Measurements from ENCODE around the gene IFRD1. TPM values are rescaled to one million over a fixed set of nuclear protein-coding genes. Genes with fewer than 3 reads are reported as not detected.

IFRD1 gene
- total and polyA plus RNA-seq, 2 donors from 2014 or later, result 24.1 to 31.5 TPM

DNA sequence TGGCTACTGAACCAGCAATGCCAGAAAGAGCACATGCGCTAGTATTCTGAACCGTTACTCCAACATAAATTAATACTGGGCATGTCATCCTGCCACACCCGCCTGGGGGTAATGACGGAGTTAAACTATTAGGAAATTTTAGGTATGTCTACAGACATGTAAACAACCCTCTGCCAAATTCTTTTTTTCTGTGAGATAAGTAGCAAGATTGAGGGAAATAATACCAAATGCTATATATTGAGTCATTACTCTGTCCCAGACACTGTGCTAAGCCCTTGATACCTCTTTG is 37.9 kb downstream of the IFRD1 start:
- no peak for FAIRE-seq

DNA sequence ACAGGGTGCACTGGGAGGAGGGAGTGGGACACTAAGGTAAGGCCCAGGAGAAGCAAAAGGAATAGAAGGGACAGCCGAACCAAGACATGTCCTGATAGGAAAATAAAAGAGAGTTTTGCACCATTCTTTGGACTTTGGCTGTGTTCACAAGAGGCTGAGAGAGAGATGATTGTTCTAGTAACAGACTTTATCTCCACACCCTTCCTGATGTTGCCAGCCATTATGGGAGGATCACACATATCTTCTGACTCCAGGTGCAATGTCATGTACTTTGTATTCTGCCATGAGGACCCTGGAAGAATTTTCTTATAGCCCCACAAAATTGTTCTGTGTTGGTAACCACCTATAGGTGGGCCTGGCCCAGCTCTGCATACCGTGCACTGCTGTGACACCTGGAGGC is 41.9 kb downstream of the IFRD1 start:
- Histone ChIP-seq H3K36me3 (ENCODE audit: control insufficient read depth in 2 of 3, insufficient read depth in 3 of 3, low read length in 3 of 3) (no peaks in the 10 kb centered on the region), H3K4me1 (ENCODE audit: control insufficient read depth in 2 of 3, insufficient read depth in 2 of 3, low read depth in 1 of 3, low read length in 3 of 3) (no peaks in the 10 kb centered on the region), H3K27ac (ENCODE audit: low read depth in 2 of 2, low read length in 2 of 2) (no peak overlapping the region), H3K4me3 (ENCODE audit: low read length in 3 of 3) (no peak overlapping the region), H3K9me3 (ENCODE audit: control insufficient read depth in 2 of 3, insufficient read depth in 1 of 3, low read length in 3 of 3) (no peaks in the 10 kb centered on the region), H3K9ac (ENCODE audit: low read length in 3 of 3) (no peak overlapping the region), H3K27me3 (ENCODE audit: control insufficient read depth, insufficient read depth, low read length) (no peaks in the 10 kb centered on the region)
- intact Hi-C loops (cut with DNase I), result no loop called here
- DNase-seq (no peak), FAIRE-seq (no peak)
- TF ChIP-seq, protein P1, sequence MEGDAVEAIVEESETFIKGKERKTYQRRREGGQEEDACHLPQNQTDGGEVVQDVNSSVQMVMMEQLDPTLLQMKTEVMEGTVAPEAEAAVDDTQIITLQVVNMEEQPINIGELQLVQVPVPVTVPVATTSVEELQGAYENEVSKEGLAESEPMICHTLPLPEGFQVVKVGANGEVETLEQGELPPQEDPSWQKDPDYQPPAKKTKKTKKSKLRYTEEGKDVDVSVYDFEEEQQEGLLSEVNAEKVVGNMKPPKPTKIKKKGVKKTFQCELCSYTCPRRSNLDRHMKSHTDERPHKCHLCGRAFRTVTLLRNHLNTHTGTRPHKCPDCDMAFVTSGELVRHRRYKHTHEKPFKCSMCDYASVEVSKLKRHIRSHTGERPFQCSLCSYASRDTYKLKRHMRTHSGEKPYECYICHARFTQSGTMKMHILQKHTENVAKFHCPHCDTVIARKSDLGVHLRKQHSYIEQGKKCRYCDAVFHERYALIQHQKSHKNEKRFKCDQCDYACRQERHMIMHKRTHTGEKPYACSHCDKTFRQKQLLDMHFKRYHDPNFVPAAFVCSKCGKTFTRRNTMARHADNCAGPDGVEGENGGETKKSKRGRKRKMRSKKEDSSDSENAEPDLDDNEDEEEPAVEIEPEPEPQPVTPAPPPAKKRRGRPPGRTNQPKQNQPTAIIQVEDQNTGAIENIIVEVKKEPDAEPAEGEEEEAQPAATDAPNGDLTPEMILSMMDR (IDR thresholded peaks at IDR 0.05; ENCODE audit: borderline replicate concordance, extremely low read depth, insufficient read depth), result no peak

More for the DNA sequence above, 37.9 kb downstream of the IFRD1 start:
- H3K27me3 ChIP-seq (ENCODE audit: control insufficient read depth, insufficient read depth, low read length), result no peaks in the 10 kb centered on the region
- DNase-seq, result no peak
- TF ChIP-seq, protein P1 (IDR thresholded peaks at IDR 0.05; ENCODE audit: borderline replicate concordance, extremely low read depth, insufficient read depth), result no peak
- H3K9ac ChIP-seq (ENCODE audit: low read length in 3 of 3), result no peak overlapping the region
- H3K4me1 ChIP-seq (ENCODE audit: control insufficient read depth in 2 of 3, insufficient read depth in 2 of 3, low read depth in 1 of 3, low read length in 3 of 3), result peaks cover 0 to 2% (median 0%) of the 10 kb centered on the region in 3 donors
- H3K4me3 ChIP-seq (ENCODE audit: low read length in 3 of 3), result no peak overlapping the region
- H3K9me3 ChIP-seq (ENCODE audit: control insufficient read depth in 2 of 3, insufficient read depth in 1 of 3, low read length in 3 of 3), result no peaks in the 10 kb centered on the region
- H3K36me3 ChIP-seq (ENCODE audit: control insufficient read depth in 2 of 3, insufficient read depth in 3 of 3, low read length in 3 of 3), result no peaks in the 10 kb centered on the region
- intact Hi-C loops (cut with DNase I), result no loop called here
- H3K27ac ChIP-seq (ENCODE audit: low read depth in 2 of 2, low read length in 2 of 2), result no peak overlapping the region

DNA sequence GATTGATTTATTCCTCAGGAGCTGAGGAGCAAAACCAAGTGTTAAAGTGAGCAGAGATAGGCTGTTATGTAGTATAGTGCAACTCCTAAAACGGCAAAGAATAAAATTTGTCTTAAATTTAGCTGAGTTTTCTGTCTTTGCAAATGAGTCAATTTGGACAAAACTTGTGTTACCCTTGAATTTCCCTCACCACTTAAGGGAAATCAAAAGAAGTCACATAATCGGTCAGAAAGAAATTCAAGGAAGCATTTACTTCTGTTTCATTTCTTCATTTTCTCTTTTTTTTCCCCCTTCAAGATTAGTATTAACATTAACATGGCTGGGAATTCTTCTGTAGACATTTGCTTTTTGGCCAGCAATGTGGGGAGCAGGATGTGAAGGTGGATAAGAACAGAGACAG is 44.4 kb downstream of the IFRD1 start:
- no peak for DNase-seq
- TF ChIP-seq, protein P1 (IDR thresholded peaks at IDR 0.05; ENCODE audit: borderline replicate concordance, extremely low read depth, insufficient read depth), result no peak
- Histone ChIP-seq H3K9ac (ENCODE audit: low read length in 3 of 3) (no peak overlapping the region), H3K27ac (ENCODE audit: low read depth in 2 of 2, low read length in 2 of 2) (no peak overlapping the region), H3K27me3 (ENCODE audit: control insufficient read depth, insufficient read depth, low read length) (no peaks in the 10 kb centered on the region), H3K4me1 (ENCODE audit: control insufficient read depth in 2 of 3, insufficient read depth in 2 of 3, low read depth in 1 of 3, low read length in 3 of 3) (no peaks in the 10 kb centered on the region), H3K36me3 (ENCODE audit: control insufficient read depth in 2 of 3, insufficient read depth in 3 of 3, low read length in 3 of 3) (no peaks in the 10 kb centered on the region), H3K9me3 (ENCODE audit: control insufficient read depth in 2 of 3, insufficient read depth in 1 of 3, low read length in 3 of 3) (no peaks in the 10 kb centered on the region), H3K4me3 (ENCODE audit: low read length in 3 of 3) (no peak overlapping the region)
- no peak for FAIRE-seq
- intact Hi-C loops (cut with DNase I), result no loop called here

DNA sequence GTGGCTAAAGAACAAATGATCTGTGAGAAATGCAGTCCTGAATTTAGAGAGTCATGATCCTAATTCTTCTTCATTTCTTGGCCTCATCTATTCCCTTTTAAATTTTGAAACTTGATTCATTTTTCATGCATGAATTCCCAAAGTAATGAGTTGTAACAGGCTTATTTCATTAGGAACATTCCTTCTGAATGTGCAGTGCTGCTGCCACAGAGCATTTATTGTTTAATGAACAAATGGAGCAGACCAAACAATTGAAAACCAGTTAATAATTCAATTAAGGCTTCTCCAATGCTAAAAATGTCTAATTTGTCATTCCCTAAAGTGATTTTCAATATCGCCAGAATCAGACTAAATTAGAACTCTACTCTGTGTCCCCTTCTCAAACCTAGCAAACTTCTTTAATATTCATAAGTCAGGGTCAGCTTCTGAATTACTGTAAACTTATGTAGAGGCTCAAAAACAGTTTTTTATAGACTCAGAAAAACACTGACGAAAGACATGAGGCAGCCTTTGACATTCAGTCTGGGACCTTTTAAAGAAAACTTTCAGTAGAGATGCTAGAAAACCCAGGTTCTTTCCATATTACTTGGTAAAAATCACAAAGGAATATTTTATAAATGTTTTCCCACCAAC is 45.0 kb downstream of the IFRD1 start:
- DNase-seq, result peak in 1 of 5 donors; percentile 28
- Histone ChIP-seq H3K36me3 (ENCODE audit: control insufficient read depth in 2 of 3, insufficient read depth in 3 of 3, low read length in 3 of 3) (no peaks in the 10 kb centered on the region), H3K27me3 (ENCODE audit: control insufficient read depth, insufficient read depth, low read length) (no peaks in the 10 kb centered on the region), H3K9ac (ENCODE audit: low read length in 3 of 3) (no peak overlapping the region), H3K27ac (ENCODE audit: low read depth in 2 of 2, low read length in 2 of 2) (no peak overlapping the region), H3K9me3 (ENCODE audit: control insufficient read depth in 2 of 3, insufficient read depth in 1 of 3, low read length in 3 of 3) (no peaks in the 10 kb centered on the region), H3K4me3 (ENCODE audit: low read length in 3 of 3) (no peak overlapping the region), H3K4me1 (ENCODE audit: control insufficient read depth in 2 of 3, insufficient read depth in 2 of 3, low read depth in 1 of 3, low read length in 3 of 3) (no peaks in the 10 kb centered on the region)
- TF ChIP-seq, protein P1 (IDR thresholded peaks at IDR 0.05; ENCODE audit: borderline replicate concordance, extremely low read depth, insufficient read depth), result no peak
- intact Hi-C loops (cut with DNase I), result no loop called here
- FAIRE-seq, result no peak
